ENCODE data around the gene HECTD1.
"Not testable (repeated sequence)": the region's sequence is repeated elsewhere in the genome, so short reads cannot be mapped to it uniquely, and the experiment has no call there.

Gene HECTD1

GRCh38 chr14:31224808-31225207 is 17.2 kb upstream of the HECTD1 start:
- no peak for DNase-seq

GRCh38 chr14:31223331-31223730 is 15.7 kb upstream of the HECTD1 start:
- no peak for DNase-seq

GRCh38 chr14:31222834-31223233 is 15.2 kb upstream of the HECTD1 start:
- no peak for DNase-seq

- no peak for DNase-seq
Observed at GRCh38 chr14:31221266-31221665, 13.7 kb upstream of the HECTD1 start.

- DNase-seq: no peak
Observed at GRCh38 chr14:31219169-31219568, 11.6 kb upstream of the HECTD1 start.

GRCh38 chr14:31216359-31216758 is 8.8 kb upstream of the HECTD1 start:
- DNase-seq: no peak

- DNase-seq: no peak
Observed at GRCh38 chr14:31212893-31213292, 5.3 kb upstream of the HECTD1 start.

GRCh38 chr14:31209605-31210004 is 2.0 kb upstream of the HECTD1 start:
- DNase-seq: no peak

- peak; percentile 5 for DNase-seq
Observed at GRCh38 chr14:31208546-31209424, 1.2 kb upstream of the HECTD1 start.

GRCh38 chr14:31207287-31207754 is 272 bp downstream of the HECTD1 start:
- DNase-seq: no peak

GRCh38 chr14:31206536-31207286 is 882 bp downstream of the HECTD1 start:
- DNase-seq: peak; percentile 30

- DNase-seq: no peak
Observed at GRCh38 chr14:31205681-31206535, 1.7 kb downstream of the HECTD1 start.

- no peak for DNase-seq
Observed at GRCh38 chr14:31204593-31205534, 2.7 kb downstream of the HECTD1 start.

- DNase-seq: not testable (repeated sequence)
Observed at GRCh38 chr14:31203899-31204592, 3.5 kb downstream of the HECTD1 start.

- DNase-seq: no peak
Observed at GRCh38 chr14:31203414-31203742, 4.2 kb downstream of the HECTD1 start.

GRCh38 chr14:31201111-31201510 is 6.5 kb downstream of the HECTD1 start:
- no peak for DNase-seq

- no peak for DNase-seq
Observed at GRCh38 chr14:31200702-31200990, 6.9 kb downstream of the HECTD1 start.

GRCh38 chr14:31197671-31198070 is 9.9 kb downstream of the HECTD1 start:
- no peak for DNase-seq

GRCh38 chr14:31196839-31197492 is 10.6 kb downstream of the HECTD1 start:
- DNase-seq: no peak

- no peak for DNase-seq
Observed at GRCh38 chr14:31194661-31195060, 12.9 kb downstream of the HECTD1 start.

- no peak for DNase-seq
Observed at GRCh38 chr14:31194095-31194494, 13.5 kb downstream of the HECTD1 start.

Data from activated T-cell treated with anti-CD3 and anti-CD28 coated beads for 4 hours (primary cell).